Keratinocyte (primary cell): Measurements from ENCODE around the gene FGF16. TPM values are rescaled to one million over a fixed set of nuclear protein-coding genes. Genes with fewer than 3 reads are reported as not detected.

Experiments
- DNase-seq: peaks from one replicate; pipeline ENCODE4 v3.0.0-alpha.2; 2011; ENCODE audit warnings: low read depth, missing footprints, low spot score
- FAIRE-seq: peaks from 2 replicates; lab custom pipeline; 2011; peaks lifted over from hg19 to GRCh38; lab: Jason Lieb, UNC
- H2AFZ ChIP-seq: 2 replicates; pipeline ENCODE4 v1.6.0; 2012; ENCODE audit warnings: low read length, control low read depth, inconsistent platforms; ENCODE audit not compliant: control insufficient read depth
- H3K27ac ChIP-seq: 2 replicates; pipeline ENCODE4 v1.5.1; 2011; ENCODE audit warnings: low read length; ENCODE audit not compliant: control insufficient read depth, insufficient read depth
- H3K27me3 ChIP-seq: 3 replicates; pipeline ENCODE4 v1.6.0; 2011; ENCODE audit warnings: low read length; ENCODE audit not compliant: control insufficient read depth, insufficient read depth; ENCODE audit errors: extremely low read depth
- H3K36me3 ChIP-seq, 2 experiments: 2 replicates in 1 of 2; 3 replicates in 1 of 2; pipeline ENCODE4 v1.5.1; 2011; ENCODE audit warnings: low read length in 2 of 2, mild to moderate bottlenecking in 1 of 2; ENCODE audit not compliant: control insufficient read depth in 2 of 2, insufficient read depth in 2 of 2; ENCODE audit errors: extremely low read depth in 1 of 2
- H3K4me1 ChIP-seq: 3 replicates; pipeline ENCODE4 v1.5.1; 2011; ENCODE audit warnings: low read length; ENCODE audit not compliant: control insufficient read depth, insufficient read depth; ENCODE audit errors: extremely low read depth
- H3K4me2 ChIP-seq: 3 replicates; pipeline ENCODE4 v1.6.0; 2011; ENCODE audit warnings: low read depth, low read length; ENCODE audit not compliant: control insufficient read depth, insufficient read depth; ENCODE audit errors: extremely low read depth
- H3K4me3 ChIP-seq, 3 experiments: fragments of 200-600 bp in 1 of 3; sonication (generic) in 1 of 3; 2 replicates in 2 of 3; 3 replicates in 1 of 3; pipeline ENCODE4 v1.5.1; 2011 to 2016; ENCODE audit warnings: low read length in 3 of 3, mild to moderate bottlenecking in 3 of 3, control low read depth in 2 of 3, inconsistent platforms in 1 of 3, low read depth in 1 of 3, mixed read lengths in 1 of 3, mixed run types in 1 of 3, moderate library complexity in 1 of 3; ENCODE audit not compliant: control insufficient read depth in 2 of 3, insufficient read depth in 2 of 3; ENCODE audit errors: extremely low read depth in 1 of 3
- H3K79me2 ChIP-seq: 2 replicates; pipeline ENCODE4 v1.6.0; 2012; ENCODE audit warnings: low read length; ENCODE audit not compliant: control insufficient read depth, insufficient read depth
- H3K9ac ChIP-seq: 3 replicates; pipeline ENCODE4 v1.6.0; 2011; ENCODE audit warnings: low read length; ENCODE audit not compliant: control insufficient read depth, insufficient read depth; ENCODE audit errors: extremely low read depth
- H3K9me1 ChIP-seq: 3 replicates; pipeline ENCODE4 v1.6.0; 2011; ENCODE audit warnings: low read length; ENCODE audit not compliant: control insufficient read depth, insufficient read depth; ENCODE audit errors: extremely low read depth
- H3K9me3 ChIP-seq: 2 replicates; pipeline ENCODE4 v1.5.1; 2012; ENCODE audit warnings: low read depth, low read length; ENCODE audit not compliant: control insufficient read depth
- H4K20me1 ChIP-seq: 3 replicates; pipeline ENCODE4 v1.6.0; 2011; ENCODE audit warnings: low read length; ENCODE audit not compliant: control insufficient read depth, insufficient read depth; ENCODE audit errors: extremely low read depth
- CTCF ChIP-seq, 3 experiments: IDR thresholded peaks in 1 of 3; conservative IDR thresholded peaks in 1 of 3; optimal IDR thresholded peaks in 1 of 3; 2 replicates in 2 of 3; 3 replicates in 1 of 3; pipeline versions ENCODE3 to v1.5.1; 2011; ENCODE audit warnings: low read length in 3 of 3, mild to moderate bottlenecking in 3 of 3, moderate library complexity in 2 of 3, control low read depth in 1 of 3, inconsistent platforms in 1 of 3; ENCODE audit not compliant: insufficient read depth in 2 of 3; ENCODE audit errors: extremely low read depth in 1 of 3
- EZH2 ChIP-seq: IDR thresholded peaks from one replicate; pipeline ENCODE4 v1.6.1; 2012; ENCODE audit warnings: inconsistent platforms, mild to moderate bottlenecking, low read length, moderate library complexity
- dilution Hi-C: fragments of 300-500 bp; cut with MboI; formaldehyde crosslinking; loops from one replicate; pipeline ENCODE4 v1.7.0; 2020; ENCODE audit warnings: low sequenced_read_pairs; ENCODE audit not compliant: extremely low pct_ligation_motif_present
- polyA plus RNA-seq, 5 experiments: library from polyadenylated mRNA; depleted of rRNA in 3 of 5; stranded (reverse) in 3 of 5; stranded (forward) in 1 of 5; unstranded in 1 of 5; fragments of >200 nt; gene quantifications; 1 replicate in 1 of 5; 2 replicates in 3 of 5; 3 replicates in 1 of 5; pipeline versions ENCODE4 v1.2.1 to v1.2.3, GENCODE V29; 2011 to 2012; ENCODE audit warnings: missing spikeins in 2 of 5, low read depth in 1 of 5, low replicate concordance in 1 of 5

Gene FGF16
- polyA plus RNA-seq, 1 donor (not counting 4 experiments of a cell fraction or from before 2014, with no cell fraction given) = not detected

DNA sequence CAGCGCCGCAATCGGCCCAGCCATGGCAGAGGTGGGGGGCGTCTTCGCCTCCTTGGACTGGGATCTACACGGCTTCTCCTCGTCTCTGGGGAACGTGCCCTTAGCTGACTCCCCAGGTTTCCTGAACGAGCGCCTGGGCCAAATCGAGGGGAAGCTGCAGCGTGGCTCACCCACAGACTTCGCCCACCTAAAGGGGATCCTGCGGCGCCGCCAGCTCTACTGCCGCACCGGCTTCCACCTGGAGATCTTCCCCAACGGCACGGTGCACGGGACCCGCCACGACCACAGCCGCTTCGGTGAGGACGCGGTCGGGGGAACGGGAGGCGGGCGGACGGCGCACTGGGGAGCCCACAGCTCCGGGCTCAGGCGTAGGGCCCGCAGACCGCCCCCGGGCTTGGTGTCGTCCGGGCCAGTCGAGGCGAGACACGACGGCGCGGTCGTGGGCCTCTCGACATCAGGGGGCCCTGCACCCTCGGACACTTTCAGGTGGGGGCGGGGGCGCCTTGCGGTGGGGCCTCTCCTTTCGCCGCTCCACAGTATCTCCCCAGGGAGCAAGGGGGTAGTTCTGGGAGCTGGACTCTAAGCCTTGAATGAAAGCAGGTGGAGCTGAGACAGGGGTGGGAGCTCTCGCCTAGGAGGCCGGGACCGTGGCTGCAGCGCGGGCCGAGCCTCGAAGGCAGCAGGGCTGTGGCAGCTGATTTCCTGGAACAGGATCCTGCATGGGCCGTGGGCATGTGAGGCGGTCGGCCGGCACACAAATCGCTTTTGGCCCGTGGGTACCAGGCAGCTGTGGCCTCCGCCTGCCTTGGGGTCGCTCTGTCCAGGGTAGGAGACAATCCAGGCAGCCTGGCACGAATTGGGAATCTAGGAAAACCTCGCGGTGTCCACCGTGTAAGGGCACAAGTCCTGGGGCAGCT lies 722 bp downstream of the FGF16 start:
- H2AFZ ChIP-seq = no peak overlapping the region
- no peak for FAIRE-seq
- TF ChIP-seq CTCF (optimal IDR thresholded peaks at IDR 0.05 in 1 of 3, IDR thresholded peaks at IDR 0.05 in 1 of 3, conservative IDR thresholded peaks at IDR 0.05 in 1 of 3; ENCODE audit: extremely low read depth in 1 of 3, insufficient read depth in 2 of 3, low read length in 3 of 3) = no peak
- no peak for TF ChIP-seq EZH2

GRCh38 chrX:77450415-77450814 lies 3.2 kb downstream of the FGF16 start:
- dilution Hi-C loops = no loop called here
- Histone ChIP-seq H3K9me3 (no peaks in the 10 kb centered on the region), H3K79me2 (no peaks in the 10 kb centered on the region), H3K4me1 (peaks cover 3% of the 10 kb centered on the region), H3K27ac (no peak overlapping the region), H3K36me3 (no peaks in the 10 kb centered on the region), H4K20me1 (no peaks in the 10 kb centered on the region), H3K9ac (no peak overlapping the region), H3K9me1 (no peaks in the 10 kb centered on the region), H2AFZ (no peak overlapping the region), H3K27me3 (peaks cover 18% of the 10 kb centered on the region), H3K4me2 (no peak overlapping the region), H3K4me3 (no peak overlapping the region)
- DNase-seq (no peak), FAIRE-seq (no peak)
- TF ChIP-seq EZH2 (no peak), CTCF (optimal IDR thresholded peaks at IDR 0.05 in 1 of 3, IDR thresholded peaks at IDR 0.05 in 1 of 3, conservative IDR thresholded peaks at IDR 0.05 in 1 of 3; ENCODE audit: extremely low read depth in 1 of 3, insufficient read depth in 2 of 3, low read length in 3 of 3) (no peak)

More for the DNA sequence above, 722 bp downstream of the FGF16 start:
- no peaks in the 10 kb centered on the region for H3K79me2 ChIP-seq
- H3K27ac ChIP-seq = no peak overlapping the region
- peaks cover 18% of the 10 kb centered on the region for H3K27me3 ChIP-seq
- H3K9me1 ChIP-seq = no peaks in the 10 kb centered on the region
- H3K4me2 ChIP-seq = no peak overlapping the region
- H3K4me3 ChIP-seq = no peak overlapping the region
- H3K4me1 ChIP-seq = peaks cover 3% of the 10 kb centered on the region
- DNase-seq = no peak
- no peaks in the 10 kb centered on the region for H3K9me3 ChIP-seq
- no peak overlapping the region for H3K9ac ChIP-seq
- no peaks in the 10 kb centered on the region for H4K20me1 ChIP-seq
- dilution Hi-C loops = no loop called here
- no peaks in the 10 kb centered on the region for H3K36me3 ChIP-seq
